Keratinocyte (primary cell): ENCODE results near the gene NDUFA13.

ENCODE experiments used
- EZH2 ChIP-seq: IDR thresholded peaks from one replicate; pipeline ENCODE4 v1.6.1; 2012; ENCODE audit warnings: inconsistent platforms, mild to moderate bottlenecking, low read length, moderate library complexity
- TF ChIP-seq, protein P1 (sequence below), 3 experiments: IDR thresholded peaks in 1 of 3; conservative IDR thresholded peaks in 1 of 3; optimal IDR thresholded peaks in 1 of 3; 2 replicates in 2 of 3; 3 replicates in 1 of 3; pipeline versions ENCODE3 to v1.5.1; 2011; ENCODE audit warnings: low read length in 3 of 3, mild to moderate bottlenecking in 3 of 3, moderate library complexity in 2 of 3, control low read depth in 1 of 3, inconsistent platforms in 1 of 3; ENCODE audit not compliant: insufficient read depth in 2 of 3; ENCODE audit errors: extremely low read depth in 1 of 3

DNA sequence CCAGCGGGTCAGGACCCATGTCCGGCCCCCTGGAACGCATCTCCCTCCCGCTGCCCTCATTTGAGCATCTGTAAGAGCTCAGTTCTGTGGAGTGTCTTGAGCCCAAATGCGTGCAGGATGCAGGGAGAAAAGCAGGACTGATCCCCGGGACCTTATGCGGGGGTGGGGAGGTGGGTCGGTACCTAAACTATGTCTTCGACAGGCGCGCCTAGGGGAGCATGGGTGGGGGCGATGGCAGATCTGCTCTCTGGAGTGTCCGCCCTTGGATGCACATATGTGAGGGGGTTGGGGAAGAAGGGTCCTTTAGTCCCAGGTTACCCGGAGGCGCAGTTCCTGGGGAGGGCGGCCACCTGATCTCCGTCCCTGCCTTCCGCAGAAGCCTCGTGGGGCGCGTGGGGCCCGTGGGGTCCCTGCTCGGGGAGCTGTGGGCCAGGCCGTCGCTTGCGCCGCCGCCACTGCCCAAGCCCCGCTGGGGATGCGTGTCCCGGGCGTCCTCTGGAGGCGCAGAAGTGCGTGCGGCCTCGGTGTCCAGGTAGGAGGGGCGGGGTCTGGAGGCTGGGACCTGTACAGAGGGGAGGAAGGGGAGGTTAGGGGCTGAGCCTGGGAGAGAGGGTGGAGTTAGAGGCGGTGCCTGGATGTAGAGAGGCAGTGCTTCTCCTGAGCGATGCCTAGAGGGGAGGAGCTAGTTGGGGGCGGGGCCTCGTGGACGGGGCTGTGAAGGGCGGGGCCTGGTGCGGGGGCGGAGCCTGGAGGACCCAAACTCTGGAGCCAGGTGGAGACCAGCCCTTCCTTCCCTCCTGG lies 24.9 kb downstream of the NDUFA13 start:
- TF ChIP-seq, protein P1, sequence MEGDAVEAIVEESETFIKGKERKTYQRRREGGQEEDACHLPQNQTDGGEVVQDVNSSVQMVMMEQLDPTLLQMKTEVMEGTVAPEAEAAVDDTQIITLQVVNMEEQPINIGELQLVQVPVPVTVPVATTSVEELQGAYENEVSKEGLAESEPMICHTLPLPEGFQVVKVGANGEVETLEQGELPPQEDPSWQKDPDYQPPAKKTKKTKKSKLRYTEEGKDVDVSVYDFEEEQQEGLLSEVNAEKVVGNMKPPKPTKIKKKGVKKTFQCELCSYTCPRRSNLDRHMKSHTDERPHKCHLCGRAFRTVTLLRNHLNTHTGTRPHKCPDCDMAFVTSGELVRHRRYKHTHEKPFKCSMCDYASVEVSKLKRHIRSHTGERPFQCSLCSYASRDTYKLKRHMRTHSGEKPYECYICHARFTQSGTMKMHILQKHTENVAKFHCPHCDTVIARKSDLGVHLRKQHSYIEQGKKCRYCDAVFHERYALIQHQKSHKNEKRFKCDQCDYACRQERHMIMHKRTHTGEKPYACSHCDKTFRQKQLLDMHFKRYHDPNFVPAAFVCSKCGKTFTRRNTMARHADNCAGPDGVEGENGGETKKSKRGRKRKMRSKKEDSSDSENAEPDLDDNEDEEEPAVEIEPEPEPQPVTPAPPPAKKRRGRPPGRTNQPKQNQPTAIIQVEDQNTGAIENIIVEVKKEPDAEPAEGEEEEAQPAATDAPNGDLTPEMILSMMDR (optimal IDR thresholded peaks at IDR 0.05 in 1 of 3, IDR thresholded peaks at IDR 0.05 in 1 of 3, conservative IDR thresholded peaks at IDR 0.05 in 1 of 3; ENCODE audit: extremely low read depth in 1 of 3, insufficient read depth in 2 of 3, low read length in 3 of 3) = peak in 1 of 3 experiments; percentile 21
- no peak for TF ChIP-seq EZH2
